Uterus (tissue), 4 donors: ENCODE data around the gene ITPRIPL2. TPM values are rescaled to one million over a fixed set of nuclear protein-coding genes. Genes with fewer than 3 reads are reported as not detected.

Experiments used
- DNase-seq, 2 donors: peaks; one replicate each; pipeline ENCODE4 v3.0.0-alpha.2; 2019 to 2020
- H3K27ac ChIP-seq, 2 donors: fragments of 200-600 bp; sonication (generic); 1 replicate in 1 of 2; 2 replicates in 1 of 2; pipeline ENCODE4 v1.5.1; 2016 to 2018
- H3K27me3 ChIP-seq, 2 donors: fragments of 200-600 bp; sonication (generic); one replicate each; pipeline ENCODE4 v1.5.1; 2018 to 2019; ENCODE audit warnings: control low read depth in 1 of 2
- H3K36me3 ChIP-seq, 2 donors: fragments of 200-600 bp; sonication (generic); one replicate each; pipeline ENCODE4 v1.5.1; 2019; ENCODE audit warnings: control low read depth in 1 of 2
- H3K4me1 ChIP-seq, 2 donors: fragments of 200-600 bp; sonication (generic); one replicate each; pipeline ENCODE4 v1.5.1; 2018 to 2019; ENCODE audit warnings: control low read depth in 1 of 2
- H3K4me3 ChIP-seq, 2 donors: fragments of 200-600 bp; sonication (generic); 1 replicate in 1 of 2; 2 replicates in 1 of 2; pipeline ENCODE4 v1.5.1; 2018 to 2019; ENCODE audit warnings: mild to moderate bottlenecking in 1 of 2
- H3K9me3 ChIP-seq, 2 donors: fragments of 200-600 bp; sonication (generic); one replicate each; pipeline ENCODE4 v1.5.1; 2019; ENCODE audit warnings: control low read depth in 1 of 2
- CTCF ChIP-seq, 4 experiments: fragments of 200-600 bp in 2 of 4; fragments of 450-650 bp in 2 of 4; sonication (generic) in 2 of 4; IDR thresholded peaks; one replicate each; pipeline ENCODE4 v1.5.1; 2016 to 2019; ENCODE audit warnings: antibody characterized with exemption in 4 of 4, mild to moderate bottlenecking in 2 of 4, moderate library complexity in 1 of 4
- POLR2A ChIP-seq, 2 donors: fragments of 450-650 bp; IDR thresholded peaks; one replicate each; pipeline ENCODE4 v1.6.1; 2016; ENCODE audit warnings: antibody characterized with exemption in 2 of 2, mild to moderate bottlenecking in 1 of 2, moderate library complexity in 1 of 2
- intact Hi-C: fragments of 100-400 bp; cut with DNase I; formaldehyde crosslinking; loops from one replicate; pipeline ENCODE4 v1.15.1; 2023; ENCODE audit warnings: low total_unique reads
- total RNA-seq, 4 donors: library from RNA; depleted of rRNA in 3 of 4; stranded (reverse); fragments of >200 nt in 3 of 4; gene quantifications; one replicate each; pipeline versions ENCODE4 v1.1.0 to v1.2.4, GENCODE V29; 2014 to 2023
- donor health status: DM: yes; HTN: yes; CAD: no.

The ITPRIPL2 gene
- total RNA-seq, 4 donors from 2014 or later: 17.9 to 74.1 (median 43.7) TPM

GRCh38 chr16:19163215-19163614 is 49.5 kb downstream of the ITPRIPL2 start:
- H3K4me3 ChIP-seq: no peak overlapping the region
- peaks cover 0 to 6% of the 10 kb centered on the region in 2 donors for H3K27me3 ChIP-seq
- no peaks in the 10 kb centered on the region for H3K36me3 ChIP-seq
- no peak overlapping the region for H3K27ac ChIP-seq
- DNase-seq: no peak
- TF ChIP-seq CTCF (IDR thresholded peaks at IDR 0.05) (no peak), POLR2A (IDR thresholded peaks at IDR 0.05) (no peak)
- peaks cover 0 to 3% of the 10 kb centered on the region in 2 donors for H3K4me1 ChIP-seq
- H3K9me3 ChIP-seq: no peaks in the 10 kb centered on the region
- intact Hi-C loops: no loop called here

GRCh38 chr16:19164285-19164684 is 50.5 kb downstream of the ITPRIPL2 start:
- Histone ChIP-seq H3K36me3 (no peaks in the 10 kb centered on the region), H3K9me3 (no peaks in the 10 kb centered on the region), H3K4me3 (no peak overlapping the region), H3K27ac (no peak overlapping the region), H3K27me3 (peaks cover 0 to 7% of the 10 kb centered on the region in 2 donors), H3K4me1 (peaks cover 0 to 12% of the 10 kb centered on the region in 2 donors)
- intact Hi-C loops: no loop called here
- DNase-seq: no peak
- TF ChIP-seq CTCF (IDR thresholded peaks at IDR 0.05) (no peak), POLR2A (IDR thresholded peaks at IDR 0.05) (no peak)

GRCh38 chr16:19165101-19165500 is 51.3 kb downstream of the ITPRIPL2 start:
- H3K36me3 ChIP-seq: no peaks in the 10 kb centered on the region
- DNase-seq: no peak
- intact Hi-C loops: no loop called here

GRCh38 chr16:19166500-19166899 is 52.7 kb downstream of the ITPRIPL2 start:
- H3K36me3 ChIP-seq: no peaks in the 10 kb centered on the region

More at GRCh38 chr16:19165101-19165500, 51.3 kb downstream of the ITPRIPL2 start:
- Histone ChIP-seq H3K4me1 (peaks cover 0 to 12% of the 10 kb centered on the region in 2 donors), H3K4me3 (no peak overlapping the region), H3K27me3 (peaks cover 0 to 7% of the 10 kb centered on the region in 2 donors), H3K27ac (no peak overlapping the region), H3K9me3 (no peaks in the 10 kb centered on the region)
- TF ChIP-seq POLR2A (IDR thresholded peaks at IDR 0.05) (no peak), CTCF (IDR thresholded peaks at IDR 0.05) (no peak)

More at GRCh38 chr16:19166500-19166899, 52.7 kb downstream of the ITPRIPL2 start:
- Histone ChIP-seq H3K27me3 (peaks cover 0 to 7% of the 10 kb centered on the region in 2 donors), H3K4me3 (no peak overlapping the region), H3K4me1 (peaks cover 0 to 12% of the 10 kb centered on the region in 2 donors), H3K9me3 (no peaks in the 10 kb centered on the region), H3K27ac (no peak overlapping the region)
- intact Hi-C loops: no loop called here
- TF ChIP-seq POLR2A (IDR thresholded peaks at IDR 0.05) (no peak), CTCF (IDR thresholded peaks at IDR 0.05) (no peak)
- no peak for DNase-seq
